Loucy (cell line): Measurements from ENCODE around the gene NLGN4Y.

ENCODE experiments used
- CTCF ChIP-seq: fragments of 200-600 bp; sonication (generic); conservative IDR thresholded peaks from 2 replicates; pipeline ENCODE4 v1.5.1; 2014; ENCODE audit warnings: mild to moderate bottlenecking, antibody characterized with exemption, low read length
- EZH2phosphoT487 ChIP-seq: fragments of 200-600 bp; IDR thresholded peaks from 2 replicates; pipeline ENCODE4 v1.6.1; 2018; ENCODE audit warnings: antibody characterized with exemption, mild to moderate bottlenecking, moderate library complexity, borderline replicate concordance

GRCh38 chrY:14778208-14778607, 253.9 kb downstream of the NLGN4Y start:
- no peak for TF ChIP-seq CTCF
- TF ChIP-seq EZH2phosphoT487, result no peak
